Urothelium cell line (cell line): ENCODE results near the gene PRAC2.

Experiments used
- DNase-seq: peaks from one replicate; pipeline ENCODE4 v3.0.0; 2011; ENCODE audit warnings: low spot score, mixed read lengths
- FAIRE-seq: peaks from 2 replicates; lab custom pipeline; 2011; peaks lifted over from hg19 to GRCh38; lab: Jason Lieb, UNC

Gene PRAC2

GRCh38 chr17:48752399-48753288, 29.7 kb downstream of the PRAC2 start:
- DNase-seq: no peak
- no peak for FAIRE-seq

- DNase-seq (peak; percentile 38), FAIRE-seq (no peak)
Measured at GRCh38 chr17:48753794-48754499, 31.0 kb downstream of the PRAC2 start.

- DNase-seq (no peak), FAIRE-seq (no peak)
Measured at GRCh38 chr17:48754500-48755261, 31.7 kb downstream of the PRAC2 start.

- FAIRE-seq: no peak
- DNase-seq: no peak
Measured at GRCh38 chr17:48755356-48755755, 32.4 kb downstream of the PRAC2 start.

- FAIRE-seq (no peak), DNase-seq (no peak)
Measured at GRCh38 chr17:48756830-48757251, 33.9 kb downstream of the PRAC2 start.

GRCh38 chr17:48757524-48757961, 34.6 kb downstream of the PRAC2 start:
- peak; percentile 68 for FAIRE-seq
- DNase-seq: no peak

- DNase-seq (no peak), FAIRE-seq (no peak)
Measured at GRCh38 chr17:48759288-48759687, 36.3 kb downstream of the PRAC2 start.

- no peak for FAIRE-seq
- DNase-seq: no peak
Measured at GRCh38 chr17:48760411-48760810, 37.4 kb downstream of the PRAC2 start.

GRCh38 chr17:48761114-48761513, 38.1 kb downstream of the PRAC2 start:
- no peak for DNase-seq
- no peak for FAIRE-seq

GRCh38 chr17:48767263-48767774, 44.3 kb downstream of the PRAC2 start:
- DNase-seq: no peak
- FAIRE-seq: no peak

GRCh38 chr17:48769009-48769675, 46.2 kb downstream of the PRAC2 start:
- DNase-seq: no peak
- no peak for FAIRE-seq

GRCh38 chr17:48770954-48771353, 48.0 kb downstream of the PRAC2 start:
- FAIRE-seq: no peak
- no peak for DNase-seq

GRCh38 chr17:48773245-48773644, 50.3 kb downstream of the PRAC2 start:
- FAIRE-seq (no peak), DNase-seq (no peak)
